ENCODE measurements around the gene PHACTR1.
"Not testable (repeated sequence)": the region's sequence is repeated elsewhere in the genome, so short reads cannot be mapped to it uniquely, and the experiment has no call there.

The PHACTR1 gene

GRCh38 chr6:13159822-13160221 lies 443.3 kb downstream of the PHACTR1 start:
- not testable (repeated sequence) for DNase-seq (ENCODE audit: low read depth)

GRCh38 chr6:13163161-13163944 lies 446.8 kb downstream of the PHACTR1 start:
- DNase-seq (ENCODE audit: low read depth), result no peak

- DNase-seq (ENCODE audit: low read depth), result no peak
Observed at GRCh38 chr6:13164291-13164690, 447.7 kb downstream of the PHACTR1 start.

- DNase-seq (ENCODE audit: low read depth), result no peak
Observed at GRCh38 chr6:13165502-13166172, 449.1 kb downstream of the PHACTR1 start.

- DNase-seq (ENCODE audit: low read depth), result no peak
Observed at GRCh38 chr6:13166269-13166668, 449.7 kb downstream of the PHACTR1 start.

GRCh38 chr6:13166916-13167315 lies 450.3 kb downstream of the PHACTR1 start:
- DNase-seq (ENCODE audit: low read depth), result no peak

GRCh38 chr6:13172291-13172690 lies 455.7 kb downstream of the PHACTR1 start:
- no peak for DNase-seq (ENCODE audit: low read depth)

GRCh38 chr6:13175087-13175486 lies 458.5 kb downstream of the PHACTR1 start:
- no peak for DNase-seq (ENCODE audit: low read depth)

- no peak for DNase-seq (ENCODE audit: low read depth)
Observed at GRCh38 chr6:13175759-13176158, 459.2 kb downstream of the PHACTR1 start.

- DNase-seq (ENCODE audit: low read depth), result no peak
Observed at GRCh38 chr6:13177664-13178063, 461.1 kb downstream of the PHACTR1 start.

- DNase-seq (ENCODE audit: low read depth), result no peak
Observed at GRCh38 chr6:13178107-13178506, 461.5 kb downstream of the PHACTR1 start.

GRCh38 chr6:13180538-13180937 lies 464.0 kb downstream of the PHACTR1 start:
- DNase-seq (ENCODE audit: low read depth), result no peak

GRCh38 chr6:13181393-13181792 lies 464.8 kb downstream of the PHACTR1 start:
- DNase-seq (ENCODE audit: low read depth), result no peak

GRCh38 chr6:13183415-13184088 lies 467.0 kb downstream of the PHACTR1 start:
- no peak for DNase-seq (ENCODE audit: low read depth)

GRCh38 chr6:13184089-13184468 lies 467.5 kb downstream of the PHACTR1 start:
- no peak for DNase-seq (ENCODE audit: low read depth)

GRCh38 chr6:13184547-13184946 lies 468.0 kb downstream of the PHACTR1 start:
- no peak for DNase-seq (ENCODE audit: low read depth)

GRCh38 chr6:13186861-13187260 lies 470.3 kb downstream of the PHACTR1 start:
- DNase-seq (ENCODE audit: low read depth), result no peak

- DNase-seq (ENCODE audit: low read depth), result no peak
Observed at GRCh38 chr6:13187692-13188091, 471.1 kb downstream of the PHACTR1 start.

GRCh38 chr6:13188306-13188705 lies 471.7 kb downstream of the PHACTR1 start:
- no peak for DNase-seq (ENCODE audit: low read depth)

GRCh38 chr6:13189710-13190109 lies 473.1 kb downstream of the PHACTR1 start:
- DNase-seq (ENCODE audit: low read depth), result no peak

GRCh38 chr6:13190376-13190775 lies 473.8 kb downstream of the PHACTR1 start:
- DNase-seq (ENCODE audit: low read depth), result peak; percentile 33

GRCh38 chr6:13191461-13191860 lies 474.9 kb downstream of the PHACTR1 start:
- DNase-seq (ENCODE audit: low read depth), result no peak

- peak; percentile 63 for DNase-seq (ENCODE audit: low read depth)
Observed at GRCh38 chr6:13194852-13195251, 478.3 kb downstream of the PHACTR1 start.

Data from amniotic epithelial cell (primary cell).